CD4-positive, alpha-beta memory T cell (primary cell): ENCODE data around the gene CCDC134. TPM values are rescaled to one million over a fixed set of nuclear protein-coding genes. Genes with fewer than 3 reads are reported as not detected.
"Not testable (repeated sequence)": the region's sequence is repeated elsewhere in the genome, so short reads cannot be mapped to it uniquely, and the experiment has no call there.

Source experiments
- CTCF ChIA-PET: fragments of 350-600 bp; sonication (Branson Sonifier 250); formaldehyde crosslinking; loops from one replicate; lab custom pipeline; 2021; ENCODE audit warnings: inconsistent platforms; ENCODE audit not compliant: partially characterized antibody; lab: Charles Lee
- POLR2A ChIA-PET: fragments of 350-600 bp; sonication (Branson Sonifier 250); formaldehyde crosslinking; loops from one replicate; lab custom pipeline; 2021; ENCODE audit not compliant: partially characterized antibody; lab: Charles Lee
- DNase-seq, 5 donors: peaks; one replicate each; pipeline versions ENCODE4 v3.0.0 to v3.0.0-alpha.2; 2020 to 2022; ENCODE audit warnings: mixed read lengths in 1 of 5
- H3K27ac ChIP-seq: one replicate; pipeline ENCODE4 v1.7.0; 2013; ENCODE audit warnings: low read depth, low read length
- H3K27me3 ChIP-seq: 2 replicates; pipeline ENCODE4 v1.7.0; 2013; ENCODE audit warnings: mild to moderate bottlenecking, low read length, moderate library complexity; ENCODE audit not compliant: insufficient read depth
- H3K36me3 ChIP-seq: 2 replicates; pipeline ENCODE4 v1.7.0; 2013; ENCODE audit warnings: mild to moderate bottlenecking, low read length, moderate library complexity; ENCODE audit not compliant: insufficient read depth
- H3K4me1 ChIP-seq: 2 replicates; pipeline ENCODE4 v1.7.0; 2013; ENCODE audit warnings: mild to moderate bottlenecking, low read length, moderate library complexity; ENCODE audit not compliant: insufficient read depth
- H3K4me3 ChIP-seq, 2 donors: one replicate each; pipeline ENCODE4 v1.7.0; 2013; ENCODE audit warnings: low read length in 2 of 2, mild to moderate bottlenecking in 1 of 2
- H3K9me3 ChIP-seq, 2 donors: one replicate each; pipeline ENCODE4 v1.7.0; 2013; ENCODE audit warnings: low read length in 2 of 2, control low read depth in 1 of 2; ENCODE audit not compliant: control insufficient read depth in 1 of 2
- H3K27ac Mint-ChIP-seq, 7 donors: one replicate each; pipeline ENCODE4 v1.8.0; 2020 to 2021; ENCODE audit warnings: mixed read lengths in 7 of 7, mild to moderate bottlenecking in 6 of 7, inconsistent platforms in 3 of 7, moderate library complexity in 3 of 7
- H3K27me3 Mint-ChIP-seq, 2 donors: one replicate each; pipeline ENCODE4 v1.8.0; 2020 to 2021; ENCODE audit warnings: mixed read lengths in 2 of 2
- H3K36me3 Mint-ChIP-seq, 2 donors: one replicate each; pipeline ENCODE4 v1.8.0; 2020 to 2021; ENCODE audit warnings: mixed read lengths in 2 of 2, inconsistent platforms in 1 of 2, mild to moderate bottlenecking in 1 of 2
- H3K4me1 Mint-ChIP-seq, 4 donors: one replicate each; pipeline ENCODE4 v1.8.0; 2020 to 2021; ENCODE audit warnings: mixed read lengths in 4 of 4, mild to moderate bottlenecking in 1 of 4
- H3K4me3 Mint-ChIP-seq, 8 donors: one replicate each; pipeline ENCODE4 v1.8.0; 2020 to 2021; ENCODE audit warnings: mixed read lengths in 8 of 8, mild to moderate bottlenecking in 7 of 8, moderate library complexity in 6 of 8, inconsistent platforms in 3 of 8
- H3K9me3 Mint-ChIP-seq, 8 donors: one replicate each; pipeline ENCODE4 v1.8.0; 2020 to 2021; ENCODE audit warnings: mixed read lengths in 8 of 8, mild to moderate bottlenecking in 5 of 8, inconsistent platforms in 3 of 8, moderate library complexity in 1 of 8
- intact Hi-C: fragments of 100-400 bp; cut with micrococcal nuclease; formaldehyde crosslinking; loops from one replicate; pipeline ENCODE4 v1.15.1; 2023
- polyA plus RNA-seq, 2 donors: library from polyadenylated mRNA; unstranded; fragments of 300-500 nt; fragmentation: Illumina TruSeq; gene quantifications; one replicate each; pipeline ENCODE4 v1.2.3, GENCODE V29; 2021
- total RNA-seq, 2 experiments: library from RNA; stranded (reverse); gene quantifications; one replicate each; pipeline ENCODE4 v1.2.3, GENCODE V29; 2021

The CCDC134 gene
- total and polyA plus RNA-seq, 4 experiments from 2014 or later, result 1.2 to 27.8 (median 13.0) TPM

GRCh38 chr22:41857860-41858199, 57.4 kb downstream of the CCDC134 start:
- POLR2A ChIA-PET, result interaction anchor here (0.8 to 5.4 kb wide), 7 partner anchors 24 to 111 kb away, joined by 3 to 53 read pairs (median 6); partner anchors contain the start of genes CCDC134 and SREBF2
- Mint-ChIP-seq H3K4me1 (peaks cover 30 to 64% (median 45%) of the 10 kb centered on the region in 4 donors), H3K36me3 (peaks cover 0 to 5% of the 10 kb centered on the region in 2 donors), H3K9me3 (peaks cover 0 to 1% (median 0%) of the 10 kb centered on the region in 8 donors), H3K4me3 (peak overlapping the region in 5 of 8 donors; percentile 0 to 64 (median 47)), H3K27me3 (no peaks in the 10 kb centered on the region), H3K27ac (peak overlapping the region; percentile 71 to 96 (median 86))
- no peak for DNase-seq
- Histone ChIP-seq H3K4me3 (no peak overlapping the region), H3K36me3 (no peaks in the 10 kb centered on the region), H3K9me3 (no peaks in the 10 kb centered on the region), H3K4me1 (peaks cover 58% of the 10 kb centered on the region), H3K27me3 (no peaks in the 10 kb centered on the region), H3K27ac (no peak overlapping the region)
- CTCF ChIA-PET, result interaction anchor here (1.0 to 6.0 kb wide), 18 partner anchors 11 to 586 kb away, joined by 3 to 40 read pairs (median 8); partner anchors contain the start of genes CCDC134, CENPM, MEI1 and SREBF2
- intact Hi-C loops, result loop anchor here (1.0 to 2.0 kb wide), 6 partner anchors 15 to 161 kb away; partner anchors contain the start of gene SREBF2

- H3K27ac ChIP-seq, result peak overlapping the region; percentile 56
- DNase-seq, result peak; percentile 39 to 76 (median 51)
- H3K9me3 ChIP-seq, result no peaks in the 10 kb centered on the region
- no peaks in the 10 kb centered on the region for H3K27me3 ChIP-seq
- Mint-ChIP-seq H3K36me3 (peaks cover 9 to 10% of the 10 kb centered on the region in 2 donors), H3K4me3 (peak overlapping the region in 7 of 8 donors; percentile 42 to 77 (median 71)), H3K27me3 (no peaks in the 10 kb centered on the region), H3K9me3 (peaks cover 0 to 1% (median 0%) of the 10 kb centered on the region in 8 donors), H3K4me1 (peaks cover 32 to 63% (median 43%) of the 10 kb centered on the region in 4 donors), H3K27ac (peak overlapping the region; percentile 80 to 94 (median 93))
- intact Hi-C loops, result loop anchor here (2.0 to 5.0 kb wide), 2 partner anchors 61 to 65 kb away; partner anchors contain the start of genes CCDC134 and TNFRSF13C
- CTCF ChIA-PET, result interaction anchor here (0.8 to 4.1 kb wide), 15 partner anchors 10 to 195 kb away, joined by 3 to 31 read pairs (median 5); no protein-coding TSS in a partner anchor
- no peak overlapping the region for H3K4me3 ChIP-seq
- H3K36me3 ChIP-seq, result peaks cover 8% of the 10 kb centered on the region
- POLR2A ChIA-PET, result interaction anchor here (0.6 to 3.2 kb wide), 19 partner anchors 9 to 582 kb away, joined by 3 to 54 read pairs (median 4); partner anchors contain the start of genes CCDC134, CENPM, NDUFA6 and SNU13
- peaks cover 58% of the 10 kb centered on the region for H3K4me1 ChIP-seq
These were observed 61.7 kb downstream of the CCDC134 start for GRCh38 chr22:41862160-41862529.

DNA sequence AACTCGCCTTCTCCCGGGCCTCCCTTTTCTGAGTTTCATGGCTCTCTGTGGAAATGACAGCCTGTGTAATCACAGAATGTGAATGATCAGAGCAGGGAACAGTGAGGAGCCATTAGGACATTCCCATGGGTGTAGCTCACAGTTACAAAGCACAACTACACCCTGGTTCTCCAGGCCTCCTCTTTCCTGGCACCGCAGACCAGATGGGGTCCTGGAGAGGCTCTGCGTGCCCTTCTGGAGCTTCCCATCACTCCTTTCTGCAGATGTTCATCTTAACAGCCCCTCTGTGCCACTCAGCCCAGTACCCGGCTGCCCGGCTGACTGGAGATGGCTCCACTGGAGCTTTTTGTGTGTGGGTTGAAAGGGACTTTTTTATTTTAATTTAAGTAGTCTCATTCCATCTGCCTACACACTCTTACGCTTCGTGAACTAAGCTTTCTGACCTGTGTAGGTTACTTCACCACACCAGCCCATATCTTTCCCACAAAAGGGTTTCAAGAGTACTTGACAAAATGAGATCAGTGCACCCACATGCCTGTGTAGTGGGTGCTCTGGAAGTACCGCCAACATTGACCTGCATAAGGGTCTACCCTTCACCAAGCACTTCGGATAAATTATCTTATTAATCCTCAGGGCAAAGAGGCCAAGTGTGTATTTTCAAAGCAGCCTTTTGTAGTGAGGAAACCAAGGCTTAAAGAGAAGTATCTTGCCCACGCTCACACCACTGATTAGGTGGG, 62.2 kb downstream of the CCDC134 start:
- DNase-seq, result peak in 1 of 5 donors; percentile 16

GRCh38 chr22:41863472-41863871, 63.0 kb downstream of the CCDC134 start:
- H3K27me3 ChIP-seq, result no peaks in the 10 kb centered on the region
- Mint-ChIP-seq H3K9me3 (no peaks in the 10 kb centered on the region), H3K27ac (peak overlapping the region; percentile 80 to 94 (median 93)), H3K36me3 (peaks cover 12 to 21% of the 10 kb centered on the region in 2 donors), H3K4me3 (peak overlapping the region in 4 of 8 donors; percentile 42 to 77 (median 72)), H3K27me3 (no peaks in the 10 kb centered on the region), H3K4me1 (peaks cover 23 to 50% (median 31%) of the 10 kb centered on the region in 4 donors)
- no peak overlapping the region for H3K4me3 ChIP-seq
- H3K4me1 ChIP-seq, result peaks cover 45% of the 10 kb centered on the region
- no peak for DNase-seq
- ChIA-PET CTCF (interaction anchor here (1.0 to 4.1 kb wide), 5 partner anchors 42 to 166 kb away, joined by 3 to 31 read pairs (median 22); no protein-coding TSS in a partner anchor), POLR2A (interaction anchor here (0.9 to 3.2 kb wide), 5 partner anchors 30 to 83 kb away, joined by 3 to 54 read pairs (median 21); partner anchors contain the start of genes CCDC134 and SREBF2)
- no peaks in the 10 kb centered on the region for H3K9me3 ChIP-seq
- peaks cover 16% of the 10 kb centered on the region for H3K36me3 ChIP-seq
- H3K27ac ChIP-seq, result peak overlapping the region; percentile 56
- intact Hi-C loops, result loop anchor here (2.0 to 5.0 kb wide), 2 partner anchors 63 to 64 kb away; partner anchors contain the start of genes CCDC134 and TNFRSF13C

More for the DNA sequence above, 62.2 kb downstream of the CCDC134 start:
- peak overlapping the region; percentile 80 to 94 (median 93) for H3K27ac Mint-ChIP-seq
- H3K27ac ChIP-seq, result peak overlapping the region; percentile 56
- intact Hi-C loops, result loop anchor here (2.0 to 5.0 kb wide), 2 partner anchors 62 to 65 kb away; partner anchors contain the start of genes CCDC134 and TNFRSF13C
- H3K4me1 ChIP-seq, result peaks cover 52% of the 10 kb centered on the region
- no peaks in the 10 kb centered on the region for H3K9me3 Mint-ChIP-seq
- POLR2A ChIA-PET, result interaction anchor here (0.6 to 3.2 kb wide), 18 partner anchors 9 to 581 kb away, joined by 3 to 54 read pairs (median 4); partner anchors contain the start of genes CCDC134, CENPM, NDUFA6 and SNU13
- peaks cover 12 to 13% of the 10 kb centered on the region in 2 donors for H3K36me3 Mint-ChIP-seq
- H3K27me3 ChIP-seq, result no peaks in the 10 kb centered on the region
- no peak overlapping the region for H3K4me3 ChIP-seq
- peak overlapping the region; percentile 42 to 77 (median 67) for H3K4me3 Mint-ChIP-seq
- H3K4me1 Mint-ChIP-seq, result peaks cover 28 to 58% (median 38%) of the 10 kb centered on the region in 4 donors
- peaks cover 10% of the 10 kb centered on the region for H3K36me3 ChIP-seq
- no peaks in the 10 kb centered on the region for H3K9me3 ChIP-seq
- CTCF ChIA-PET, result interaction anchor here (0.8 to 4.1 kb wide), 16 partner anchors 9 to 195 kb away, joined by 3 to 31 read pairs (median 4); no protein-coding TSS in a partner anchor
- H3K27me3 Mint-ChIP-seq, result no peaks in the 10 kb centered on the region

- peaks cover 4% of the 10 kb centered on the region for H3K4me1 ChIP-seq
- Mint-ChIP-seq H3K27me3 (no peaks in the 10 kb centered on the region), H3K27ac (no peak overlapping the region), H3K36me3 (peaks cover 27 to 45% of the 10 kb centered on the region in 2 donors), H3K9me3 (no peaks in the 10 kb centered on the region), H3K4me1 (peaks cover 7 to 21% (median 10%) of the 10 kb centered on the region in 4 donors), H3K4me3 (no peak overlapping the region)
- POLR2A ChIA-PET, result interaction anchor here (1.9 kb wide), 1 partner anchor 72 kb away, joined by 4 read pairs; no protein-coding TSS in a partner anchor
- no peak overlapping the region for H3K4me3 ChIP-seq
- no peaks in the 10 kb centered on the region for H3K9me3 ChIP-seq
- peaks cover 36% of the 10 kb centered on the region for H3K36me3 ChIP-seq
- H3K27me3 ChIP-seq, result no peaks in the 10 kb centered on the region
- H3K27ac ChIP-seq, result no peak overlapping the region
- intact Hi-C loops, result no loop called here
- DNase-seq, result no peak
- CTCF ChIA-PET, result interaction anchor here (1.4 kb wide), 1 partner anchor 40 kb away, joined by 3 read pairs; no protein-coding TSS in a partner anchor
These were observed 68.1 kb downstream of the CCDC134 start for GRCh38 chr22:41868556-41868955.

DNA sequence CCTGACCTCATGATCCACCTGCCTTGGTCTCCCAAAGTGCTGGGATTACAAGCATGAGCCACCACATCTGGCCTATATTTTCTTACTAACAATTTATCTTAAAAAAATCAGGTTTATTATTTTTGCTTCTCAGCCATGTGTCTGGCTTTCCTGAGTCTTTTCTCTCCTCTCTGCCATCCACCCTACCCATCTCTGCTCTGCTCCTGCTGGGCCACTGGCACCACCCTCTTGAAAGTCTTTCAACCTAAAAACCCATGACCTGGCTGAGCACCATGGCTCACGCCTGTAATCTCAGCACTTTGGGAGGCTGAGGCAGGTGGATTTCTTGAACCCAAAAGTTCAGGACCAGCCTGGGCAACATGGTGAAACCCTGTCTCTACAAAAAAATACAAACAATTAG, 69.6 kb downstream of the CCDC134 start:
- H3K27me3 Mint-ChIP-seq, H3K9me3 ChIP-seq, H3K4me3 Mint-ChIP-seq, intact Hi-C loops, H3K27ac ChIP-seq, H3K4me3 ChIP-seq, H3K9me3 Mint-ChIP-seq, DNase-seq, H3K4me1 ChIP-seq, H3K27me3 ChIP-seq: not testable (repeated sequence)
- Mint-ChIP-seq H3K36me3 (peaks cover 32 to 53% of the 10 kb centered on the region in 2 donors), H3K4me1 (peaks cover 7 to 17% (median 12%) of the 10 kb centered on the region in 4 donors), H3K27ac (peak overlapping the region in 2 of 7 donors; percentile 18 to 74)
- ChIA-PET CTCF (interaction anchor here (1.4 kb wide), 1 partner anchor 42 kb away, joined by 3 read pairs; no protein-coding TSS in a partner anchor), POLR2A (interaction anchor here (2.0 kb wide), 1 partner anchor 71 kb away, joined by 7 read pairs; no protein-coding TSS in a partner anchor)
- peaks cover 41% of the 10 kb centered on the region for H3K36me3 ChIP-seq
